Ammon's horn (tissue), 1 donor: ENCODE results near the gene ZG16B.

ENCODE experiments used
- DNase-seq: peaks from one replicate; pipeline ENCODE4 v3.0.0-alpha.2; 2016; ENCODE audit warnings: low spot score

The ZG16B gene

GRCh38 chr16:2845116-2845515, 15.0 kb downstream of the ZG16B start:
- DNase-seq: no peak

GRCh38 chr16:2846511-2847310, 16.6 kb downstream of the ZG16B start:
- no peak for DNase-seq

GRCh38 chr16:2848933-2849725, 19.0 kb downstream of the ZG16B start:
- DNase-seq: no peak

- no peak for DNase-seq
Observed at GRCh38 chr16:2852003-2852730, 22.1 kb downstream of the ZG16B start.

- DNase-seq: no peak
Observed at GRCh38 chr16:2852731-2853507, 22.8 kb downstream of the ZG16B start.

- DNase-seq: no peak
Observed at GRCh38 chr16:2853531-2854073, 23.5 kb downstream of the ZG16B start.

- no peak for DNase-seq
Observed at GRCh38 chr16:2854700-2855309, 24.7 kb downstream of the ZG16B start.

- DNase-seq: no peak
Observed at GRCh38 chr16:2855536-2855935, 25.4 kb downstream of the ZG16B start.

- no peak for DNase-seq
Observed at GRCh38 chr16:2856061-2856670, 26.1 kb downstream of the ZG16B start.

- DNase-seq: no peak
Observed at GRCh38 chr16:2856686-2857450, 26.8 kb downstream of the ZG16B start.

- DNase-seq: no peak
Observed at GRCh38 chr16:2857451-2858244, 27.5 kb downstream of the ZG16B start, which contains the start of gene PRSS22. Gene PRSS22 (minus strand): TSS chr16:2858170. CDS start chr16:2858104, 66 bp downstream.

- no peak for DNase-seq
Observed at GRCh38 chr16:2858245-2859025, 28.3 kb downstream of the ZG16B start.

GRCh38 chr16:2859686-2860265, 29.7 kb downstream of the ZG16B start:
- no peak for DNase-seq

- DNase-seq: no peak
Observed at GRCh38 chr16:2860826-2861567, 30.9 kb downstream of the ZG16B start.

GRCh38 chr16:2865651-2866050, 35.5 kb downstream of the ZG16B start:
- no peak for DNase-seq

- DNase-seq: no peak
Observed at GRCh38 chr16:2866431-2866830, 36.3 kb downstream of the ZG16B start.

GRCh38 chr16:2867661-2867986, 37.5 kb downstream of the ZG16B start:
- no peak for DNase-seq
